DOHH2 (cell line): Measurements from ENCODE around the gene CRADD.

Source experiments
- EZH2phosphoT487 ChIP-seq: fragments of 200-600 bp; sonication (generic); IDR thresholded peaks from 2 replicates; pipeline ENCODE4 v1.6.1; 2017; ENCODE audit warnings: borderline replicate concordance, mild to moderate bottlenecking, antibody characterized with exemption, low read length, moderate library complexity, mixed read lengths
- TF ChIP-seq, protein P1 (sequence below): fragments of 200-600 bp; sonication (generic); IDR thresholded peaks from one replicate; pipeline ENCODE4 v1.5.1; 2014; ENCODE audit warnings: antibody characterized with exemption, mild to moderate bottlenecking, low read depth, low read length; ENCODE audit not compliant: poor library complexity, severe bottlenecking

- TF ChIP-seq, protein P1, sequence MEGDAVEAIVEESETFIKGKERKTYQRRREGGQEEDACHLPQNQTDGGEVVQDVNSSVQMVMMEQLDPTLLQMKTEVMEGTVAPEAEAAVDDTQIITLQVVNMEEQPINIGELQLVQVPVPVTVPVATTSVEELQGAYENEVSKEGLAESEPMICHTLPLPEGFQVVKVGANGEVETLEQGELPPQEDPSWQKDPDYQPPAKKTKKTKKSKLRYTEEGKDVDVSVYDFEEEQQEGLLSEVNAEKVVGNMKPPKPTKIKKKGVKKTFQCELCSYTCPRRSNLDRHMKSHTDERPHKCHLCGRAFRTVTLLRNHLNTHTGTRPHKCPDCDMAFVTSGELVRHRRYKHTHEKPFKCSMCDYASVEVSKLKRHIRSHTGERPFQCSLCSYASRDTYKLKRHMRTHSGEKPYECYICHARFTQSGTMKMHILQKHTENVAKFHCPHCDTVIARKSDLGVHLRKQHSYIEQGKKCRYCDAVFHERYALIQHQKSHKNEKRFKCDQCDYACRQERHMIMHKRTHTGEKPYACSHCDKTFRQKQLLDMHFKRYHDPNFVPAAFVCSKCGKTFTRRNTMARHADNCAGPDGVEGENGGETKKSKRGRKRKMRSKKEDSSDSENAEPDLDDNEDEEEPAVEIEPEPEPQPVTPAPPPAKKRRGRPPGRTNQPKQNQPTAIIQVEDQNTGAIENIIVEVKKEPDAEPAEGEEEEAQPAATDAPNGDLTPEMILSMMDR = no peak
- TF ChIP-seq EZH2phosphoT487 = no peak
Observed at GRCh38 chr12:93757792-93758694, 80.9 kb downstream of the CRADD start.
